Liver (tissue), 9 donors: ENCODE data around the gene SHC3. TPM values are rescaled to one million over a fixed set of nuclear protein-coding genes. Genes with fewer than 3 reads are reported as not detected.
A peak's percentile ranks its signal among the peaks of the same experiment; 100 is the strongest.

Source experiments
- DNase-seq: peaks from one replicate; pipeline ENCODE4 v3.0.0-alpha.2; 2017; ENCODE audit warnings: low spot score
- H3K27ac ChIP-seq, 2 donors: one replicate each; pipeline ENCODE4 v1.7.0; 2013; ENCODE audit warnings: inconsistent platforms in 2 of 2, low read length in 2 of 2, control low read depth in 1 of 2, low read depth in 1 of 2, mild to moderate bottlenecking in 1 of 2
- H3K27me3 ChIP-seq, 4 donors: one replicate each; pipeline versions ENCODE4 v1.6.1 to v1.7.0; 2013; ENCODE audit warnings: low read length in 3 of 4, inconsistent platforms in 1 of 4, mild to moderate bottlenecking in 1 of 4, moderate library complexity in 1 of 4; ENCODE audit not compliant: control insufficient read depth in 4 of 4, insufficient read depth in 4 of 4
- H3K36me3 ChIP-seq, 4 donors: one replicate each; pipeline versions ENCODE4 v1.6.1 to v1.7.0; 2013; ENCODE audit warnings: low read length in 3 of 4, mild to moderate bottlenecking in 3 of 4, low read depth in 1 of 4, moderate library complexity in 1 of 4; ENCODE audit not compliant: control insufficient read depth in 4 of 4, insufficient read depth in 3 of 4
- H3K4me1 ChIP-seq, 4 donors: one replicate each; pipeline versions ENCODE4 v1.6.1 to v1.7.0; 2013; ENCODE audit warnings: low read length in 3 of 4, mild to moderate bottlenecking in 3 of 4, moderate library complexity in 1 of 4; ENCODE audit not compliant: control insufficient read depth in 4 of 4, insufficient read depth in 4 of 4
- H3K4me3 ChIP-seq, 3 donors: one replicate each; pipeline versions ENCODE4 v1.6.1 to v1.7.0; 2013; ENCODE audit warnings: low read length in 3 of 3, control low read depth in 1 of 3, low read depth in 1 of 3, mild to moderate bottlenecking in 1 of 3
- H3K9ac ChIP-seq, 2 donors: one replicate each; pipeline ENCODE4 v1.7.0; 2013; ENCODE audit warnings: low read length in 2 of 2, mild to moderate bottlenecking in 2 of 2, moderate library complexity in 2 of 2, control low read depth in 1 of 2, low read depth in 1 of 2
- H3K9me3 ChIP-seq, 4 donors: one replicate each; pipeline versions ENCODE4 v1.6.1 to v1.7.0; 2013; ENCODE audit warnings: low read length in 3 of 4; ENCODE audit not compliant: control insufficient read depth in 4 of 4
- EGR1 ChIP-seq, 2 donors: IDR thresholded peaks; 2 replicates each; pipeline ENCODE4 v1.6.1; 2016 to 2018; ENCODE audit warnings: antibody characterized with exemption in 2 of 2, low read depth in 2 of 2
- FOXA1 ChIP-seq: IDR thresholded peaks from 2 replicates; pipeline ENCODE4 v1.6.1; 2016; ENCODE audit warnings: antibody characterized with exemption
- FOXA2 ChIP-seq: IDR thresholded peaks from 2 replicates; pipeline ENCODE4 v1.6.1; 2016; ENCODE audit warnings: antibody characterized with exemption
- GABPA ChIP-seq, 2 donors: IDR thresholded peaks in 1 of 2; conservative IDR thresholded peaks in 1 of 2; 2 replicates each; pipeline ENCODE4 v1.6.1; 2016; ENCODE audit warnings: antibody characterized with exemption in 2 of 2, mild to moderate bottlenecking in 1 of 2, moderate library complexity in 1 of 2
- HNF4A ChIP-seq, 2 donors: conservative IDR thresholded peaks; 2 replicates each; pipeline ENCODE4 v1.6.1; 2016; ENCODE audit warnings: antibody characterized with exemption in 2 of 2, mild to moderate bottlenecking in 2 of 2
- JUND ChIP-seq, 2 donors: IDR thresholded peaks; 2 replicates each; pipeline ENCODE4 v1.6.1; 2016; ENCODE audit warnings: antibody characterized with exemption in 2 of 2
- NR2F2 ChIP-seq: IDR thresholded peaks from 2 replicates; pipeline ENCODE4 v1.6.1; 2016; ENCODE audit warnings: antibody characterized with exemption
- RXRA ChIP-seq, 2 donors: IDR thresholded peaks; 2 replicates each; pipeline ENCODE4 v1.6.1; 2017 to 2018; ENCODE audit warnings: antibody characterized with exemption in 2 of 2, mild to moderate bottlenecking in 1 of 2
- SP1 ChIP-seq: IDR thresholded peaks from 2 replicates; pipeline ENCODE4 v1.6.1; 2018; ENCODE audit warnings: antibody characterized with exemption, mild to moderate bottlenecking
- TAF1 ChIP-seq: conservative IDR thresholded peaks from 2 replicates; pipeline ENCODE4 v1.6.1; 2016; ENCODE audit warnings: antibody characterized with exemption, mild to moderate bottlenecking
- WGBS: extraction: QIAGEN DNeasy Blood & Tissue Kit; methylation state at CpG from one replicate; pipeline ENCODE4 v1.1.7; 2013; 5-methylcytosine and 5-hydroxymethylcytosine counted together
- polyA plus RNA-seq, 2 donors: library from polyadenylated mRNA; stranded (reverse) in 1 of 2; unstranded in 1 of 2; fragments of 200-250 nt in 1 of 2; fragments of >200 nt in 1 of 2; fragmentation: Nextera tagmentation in 1 of 2; extraction: Ambion mirVana in 1 of 2; gene quantifications; one replicate each; pipeline versions ENCODE4 v1.2.1 to v1.2.3, GENCODE V29; 2013 to 2015
- total RNA-seq, 2 donors: library from RNA; depleted of rRNA; stranded (reverse); fragments of >200 nt; gene quantifications; one replicate each; pipeline ENCODE4 v1.2.3, GENCODE V29; 2014
- TF ChIP-seq, protein P1 (sequence below): IDR thresholded peaks from 2 replicates; pipeline ENCODE4 v1.6.1; 2016; ENCODE audit warnings: antibody characterized with exemption
- TF ChIP-seq, protein P2 (sequence below): IDR thresholded peaks from 2 replicates; pipeline ENCODE4 v1.6.1; 2016; ENCODE audit warnings: antibody characterized with exemption, mild to moderate bottlenecking
- TF ChIP-seq, protein P3 (sequence below): fragments of 150-350 bp; IDR thresholded peaks from 2 replicates; pipeline ENCODE4 v1.5.1; 2017; ENCODE audit warnings: improper control_type of control experiment, low read depth, low read length; ENCODE audit not compliant: missing input control
- TF ChIP-seq, protein P4 (sequence below): IDR thresholded peaks from 2 replicates; pipeline ENCODE4 v1.6.1; 2016; ENCODE audit warnings: antibody characterized with exemption
- TF ChIP-seq, protein P5 (sequence below): IDR thresholded peaks from 2 replicates; pipeline ENCODE4 v1.6.1; 2016; ENCODE audit warnings: antibody characterized with exemption
- donor health status: healthy.
- donor health status: healthy.
- donor health status: healthy.
- donor health status: healthy.
- donor health status: healthy.

The SHC3 gene
- total and polyA plus RNA-seq, 4 donors: 0.03 to 0.08 (median 0.04) TPM

DNA sequence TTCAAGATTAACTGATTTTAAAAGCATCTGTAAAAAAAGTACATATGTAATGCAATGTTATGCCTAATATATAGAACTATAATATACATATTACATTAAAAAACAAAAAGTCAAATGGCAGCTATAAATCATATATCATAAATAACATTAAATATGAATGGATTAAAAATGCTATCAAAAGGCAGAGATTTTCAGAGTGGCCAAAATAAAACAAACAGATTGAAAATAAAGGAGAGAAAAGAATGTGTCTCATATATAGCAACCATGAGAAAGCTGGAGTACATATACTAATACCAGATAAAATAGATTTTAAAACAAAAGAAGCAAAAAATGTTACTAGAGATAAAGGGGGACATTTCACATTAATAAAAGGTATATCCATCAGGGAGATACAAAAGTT, 148.8 kb downstream of the SHC3 start:
- no peak for TF ChIP-seq TAF1
- TF ChIP-seq RXRA (IDR thresholded peaks at IDR 0.05): no peak
- TF ChIP-seq, protein P1, sequence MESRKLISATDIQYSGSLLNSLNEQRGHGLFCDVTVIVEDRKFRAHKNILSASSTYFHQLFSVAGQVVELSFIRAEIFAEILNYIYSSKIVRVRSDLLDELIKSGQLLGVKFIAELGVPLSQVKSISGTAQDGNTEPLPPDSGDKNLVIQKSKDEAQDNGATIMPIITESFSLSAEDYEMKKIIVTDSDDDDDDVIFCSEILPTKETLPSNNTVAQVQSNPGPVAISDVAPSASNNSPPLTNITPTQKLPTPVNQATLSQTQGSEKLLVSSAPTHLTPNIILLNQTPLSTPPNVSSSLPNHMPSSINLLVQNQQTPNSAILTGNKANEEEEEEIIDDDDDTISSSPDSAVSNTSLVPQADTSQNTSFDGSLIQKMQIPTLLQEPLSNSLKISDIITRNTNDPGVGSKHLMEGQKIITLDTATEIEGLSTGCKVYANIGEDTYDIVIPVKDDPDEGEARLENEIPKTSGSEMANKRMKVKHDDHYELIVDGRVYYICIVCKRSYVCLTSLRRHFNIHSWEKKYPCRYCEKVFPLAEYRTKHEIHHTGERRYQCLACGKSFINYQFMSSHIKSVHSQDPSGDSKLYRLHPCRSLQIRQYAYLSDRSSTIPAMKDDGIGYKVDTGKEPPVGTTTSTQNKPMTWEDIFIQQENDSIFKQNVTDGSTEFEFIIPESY: no peak
- TF ChIP-seq, protein P2, sequence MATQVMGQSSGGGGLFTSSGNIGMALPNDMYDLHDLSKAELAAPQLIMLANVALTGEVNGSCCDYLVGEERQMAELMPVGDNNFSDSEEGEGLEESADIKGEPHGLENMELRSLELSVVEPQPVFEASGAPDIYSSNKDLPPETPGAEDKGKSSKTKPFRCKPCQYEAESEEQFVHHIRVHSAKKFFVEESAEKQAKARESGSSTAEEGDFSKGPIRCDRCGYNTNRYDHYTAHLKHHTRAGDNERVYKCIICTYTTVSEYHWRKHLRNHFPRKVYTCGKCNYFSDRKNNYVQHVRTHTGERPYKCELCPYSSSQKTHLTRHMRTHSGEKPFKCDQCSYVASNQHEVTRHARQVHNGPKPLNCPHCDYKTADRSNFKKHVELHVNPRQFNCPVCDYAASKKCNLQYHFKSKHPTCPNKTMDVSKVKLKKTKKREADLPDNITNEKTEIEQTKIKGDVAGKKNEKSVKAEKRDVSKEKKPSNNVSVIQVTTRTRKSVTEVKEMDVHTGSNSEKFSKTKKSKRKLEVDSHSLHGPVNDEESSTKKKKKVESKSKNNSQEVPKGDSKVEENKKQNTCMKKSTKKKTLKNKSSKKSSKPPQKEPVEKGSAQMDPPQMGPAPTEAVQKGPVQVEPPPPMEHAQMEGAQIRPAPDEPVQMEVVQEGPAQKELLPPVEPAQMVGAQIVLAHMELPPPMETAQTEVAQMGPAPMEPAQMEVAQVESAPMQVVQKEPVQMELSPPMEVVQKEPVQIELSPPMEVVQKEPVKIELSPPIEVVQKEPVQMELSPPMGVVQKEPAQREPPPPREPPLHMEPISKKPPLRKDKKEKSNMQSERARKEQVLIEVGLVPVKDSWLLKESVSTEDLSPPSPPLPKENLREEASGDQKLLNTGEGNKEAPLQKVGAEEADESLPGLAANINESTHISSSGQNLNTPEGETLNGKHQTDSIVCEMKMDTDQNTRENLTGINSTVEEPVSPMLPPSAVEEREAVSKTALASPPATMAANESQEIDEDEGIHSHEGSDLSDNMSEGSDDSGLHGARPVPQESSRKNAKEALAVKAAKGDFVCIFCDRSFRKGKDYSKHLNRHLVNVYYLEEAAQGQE: no peak
- TF ChIP-seq FOXA2: no peak
- TF ChIP-seq FOXA1: no peak
- TF ChIP-seq, protein P3, sequence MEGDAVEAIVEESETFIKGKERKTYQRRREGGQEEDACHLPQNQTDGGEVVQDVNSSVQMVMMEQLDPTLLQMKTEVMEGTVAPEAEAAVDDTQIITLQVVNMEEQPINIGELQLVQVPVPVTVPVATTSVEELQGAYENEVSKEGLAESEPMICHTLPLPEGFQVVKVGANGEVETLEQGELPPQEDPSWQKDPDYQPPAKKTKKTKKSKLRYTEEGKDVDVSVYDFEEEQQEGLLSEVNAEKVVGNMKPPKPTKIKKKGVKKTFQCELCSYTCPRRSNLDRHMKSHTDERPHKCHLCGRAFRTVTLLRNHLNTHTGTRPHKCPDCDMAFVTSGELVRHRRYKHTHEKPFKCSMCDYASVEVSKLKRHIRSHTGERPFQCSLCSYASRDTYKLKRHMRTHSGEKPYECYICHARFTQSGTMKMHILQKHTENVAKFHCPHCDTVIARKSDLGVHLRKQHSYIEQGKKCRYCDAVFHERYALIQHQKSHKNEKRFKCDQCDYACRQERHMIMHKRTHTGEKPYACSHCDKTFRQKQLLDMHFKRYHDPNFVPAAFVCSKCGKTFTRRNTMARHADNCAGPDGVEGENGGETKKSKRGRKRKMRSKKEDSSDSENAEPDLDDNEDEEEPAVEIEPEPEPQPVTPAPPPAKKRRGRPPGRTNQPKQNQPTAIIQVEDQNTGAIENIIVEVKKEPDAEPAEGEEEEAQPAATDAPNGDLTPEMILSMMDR: no peak
- TF ChIP-seq JUND (IDR thresholded peaks at IDR 0.05): no peak
- no peak for TF ChIP-seq HNF4A (conservative IDR thresholded peaks at IDR 0.05)
- no peak for TF ChIP-seq GABPA (IDR thresholded peaks at IDR 0.05 in 1 of 2, conservative IDR thresholded peaks at IDR 0.05 in 1 of 2)
- TF ChIP-seq SP1: no peak
- TF ChIP-seq, protein P4, sequence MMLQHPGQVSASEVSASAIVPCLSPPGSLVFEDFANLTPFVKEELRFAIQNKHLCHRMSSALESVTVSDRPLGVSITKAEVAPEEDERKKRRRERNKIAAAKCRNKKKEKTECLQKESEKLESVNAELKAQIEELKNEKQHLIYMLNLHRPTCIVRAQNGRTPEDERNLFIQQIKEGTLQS: no peak
- TF ChIP-seq NR2F2: no peak
- no peak for TF ChIP-seq EGR1 (IDR thresholded peaks at IDR 0.05; ENCODE audit: low read depth in 2 of 2)
- H3K27ac ChIP-seq: no peak overlapping the region

DNA sequence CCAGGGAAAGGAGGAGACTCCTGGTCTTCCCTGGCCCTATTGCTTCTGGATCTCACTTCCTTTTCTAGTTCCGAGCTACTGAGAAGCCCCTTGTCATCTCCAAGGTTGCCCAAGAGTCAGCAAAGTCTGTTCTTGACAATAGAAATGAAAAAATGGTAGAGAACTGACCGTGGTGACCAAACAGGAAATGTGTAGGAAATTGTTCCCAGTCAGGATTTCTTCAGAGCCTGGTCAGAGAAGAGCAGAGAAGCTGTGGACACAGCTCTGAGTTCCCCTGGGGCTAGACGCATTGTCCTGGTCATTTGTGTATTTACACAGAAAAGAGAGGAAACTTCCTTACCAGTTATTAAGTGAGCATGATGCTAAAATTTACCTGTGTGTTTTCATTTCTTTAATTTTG, 151.7 kb downstream of the SHC3 start:
- no peak overlapping the region for H3K27ac ChIP-seq
- no peaks in the 10 kb centered on the region for H3K27me3 ChIP-seq
- DNase-seq: no peak
- TF ChIP-seq, protein P5, sequence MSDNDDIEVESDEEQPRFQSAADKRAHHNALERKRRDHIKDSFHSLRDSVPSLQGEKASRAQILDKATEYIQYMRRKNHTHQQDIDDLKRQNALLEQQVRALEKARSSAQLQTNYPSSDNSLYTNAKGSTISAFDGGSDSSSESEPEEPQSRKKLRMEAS: peak; percentile 13
- TF ChIP-seq SP1: no peak
- TF ChIP-seq, protein P2: no peak
- 64% methylated on average over 3 of the region's 3 CpGs for WGBS
- H3K9ac ChIP-seq: no peak overlapping the region
- H3K36me3 ChIP-seq: no peaks in the 10 kb centered on the region
- H3K9me3 ChIP-seq: peaks cover 0 to 18% (median 3%) of the 10 kb centered on the region in 4 donors
- H3K4me3 ChIP-seq: no peak overlapping the region
- H3K4me1 ChIP-seq: no peaks in the 10 kb centered on the region

More for the DNA sequence above, 148.8 kb downstream of the SHC3 start:
- no peaks in the 10 kb centered on the region for H3K36me3 ChIP-seq
- peaks cover 0 to 19% (median 3%) of the 10 kb centered on the region in 4 donors for H3K9me3 ChIP-seq
- H3K4me1 ChIP-seq: no peaks in the 10 kb centered on the region
- DNase-seq: no peak
- no peaks in the 10 kb centered on the region for H3K27me3 ChIP-seq
- H3K9ac ChIP-seq: no peak overlapping the region
- no peak overlapping the region for H3K4me3 ChIP-seq
